ENCODE data around the gene PTPN9.
"Not testable (repeated sequence)": the region's sequence is repeated elsewhere in the genome, so short reads cannot be mapped to it uniquely, and the experiment has no call there.

The PTPN9 gene

DNA sequence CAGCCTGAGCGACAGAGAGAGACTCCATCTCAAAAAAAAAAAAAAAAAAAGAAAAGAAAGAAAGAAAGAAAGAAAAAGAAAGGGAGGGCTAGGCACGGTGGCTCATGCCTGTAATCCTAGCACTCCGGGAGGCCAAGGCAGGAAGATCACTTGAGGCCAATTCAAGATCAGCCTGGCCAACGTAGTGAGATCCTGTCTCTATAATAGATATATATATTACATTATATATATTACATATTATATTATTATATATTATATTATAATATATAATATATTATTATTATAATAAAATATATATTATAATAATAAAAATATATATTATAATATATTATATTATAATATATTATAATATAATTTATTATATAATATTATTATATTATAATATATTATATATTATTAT lies 48.9 kb downstream of the PTPN9 start:
- DNase-seq = no peak

DNA sequence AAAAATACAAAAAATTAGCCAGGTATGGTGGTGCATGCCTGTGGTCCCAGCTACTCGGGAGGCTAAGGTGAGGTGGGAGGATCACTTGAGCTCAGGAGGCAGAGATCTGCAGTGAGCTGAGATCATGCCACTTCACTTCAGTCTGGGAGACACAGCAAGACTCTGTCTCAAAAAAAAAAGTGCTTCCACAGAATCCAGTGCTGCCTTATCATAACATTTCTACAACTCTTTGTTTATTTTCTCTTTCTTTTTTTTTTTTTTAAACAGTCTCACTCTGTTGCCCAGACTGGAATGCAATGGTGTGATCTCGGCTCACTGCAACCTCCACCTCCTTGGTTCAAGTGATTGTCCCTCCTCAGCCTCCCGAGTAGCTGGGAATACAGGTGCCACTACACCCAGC lies 53.4 kb downstream of the PTPN9 start:
- DNase-seq = not testable (repeated sequence)

DNA sequence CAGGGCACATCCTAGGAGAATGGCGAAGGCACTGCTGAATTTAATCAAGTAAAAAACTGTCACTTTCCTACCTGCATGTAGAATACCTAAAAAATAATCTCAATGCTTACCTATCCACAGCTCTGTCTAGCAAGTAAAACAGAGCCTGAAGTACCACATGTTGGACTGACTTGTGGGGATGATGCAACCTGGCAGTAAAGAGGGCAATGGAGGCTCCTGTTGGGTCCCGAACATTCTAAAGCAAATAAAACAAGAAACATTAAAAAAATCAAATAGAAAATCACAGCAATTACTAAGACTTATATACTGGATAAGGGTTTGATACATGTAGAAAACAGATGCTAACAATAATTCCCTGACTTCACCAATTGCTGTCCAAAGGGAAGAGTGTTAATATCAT lies 56.1 kb downstream of the PTPN9 start:
- no peak for DNase-seq

DNA sequence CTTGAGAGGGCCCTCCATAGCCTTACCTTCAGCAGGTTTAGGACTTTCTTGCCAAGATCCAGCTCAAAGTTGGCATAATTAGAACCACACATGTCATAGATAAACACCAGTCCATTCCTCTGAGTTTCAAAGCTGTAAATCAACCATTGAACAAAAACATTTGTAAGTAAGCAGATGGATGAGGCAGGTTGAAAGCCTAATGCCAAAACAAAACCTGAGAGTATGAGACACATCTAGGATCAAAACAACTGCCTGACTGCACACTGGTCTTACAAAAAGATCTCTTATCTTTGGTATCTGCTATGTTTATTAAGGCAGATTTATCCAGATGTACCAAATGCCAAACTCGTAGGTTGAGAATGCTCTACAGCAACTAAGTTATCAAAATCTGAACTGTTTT lies 61.9 kb downstream of the PTPN9 start:
- DNase-seq = no peak

DNA sequence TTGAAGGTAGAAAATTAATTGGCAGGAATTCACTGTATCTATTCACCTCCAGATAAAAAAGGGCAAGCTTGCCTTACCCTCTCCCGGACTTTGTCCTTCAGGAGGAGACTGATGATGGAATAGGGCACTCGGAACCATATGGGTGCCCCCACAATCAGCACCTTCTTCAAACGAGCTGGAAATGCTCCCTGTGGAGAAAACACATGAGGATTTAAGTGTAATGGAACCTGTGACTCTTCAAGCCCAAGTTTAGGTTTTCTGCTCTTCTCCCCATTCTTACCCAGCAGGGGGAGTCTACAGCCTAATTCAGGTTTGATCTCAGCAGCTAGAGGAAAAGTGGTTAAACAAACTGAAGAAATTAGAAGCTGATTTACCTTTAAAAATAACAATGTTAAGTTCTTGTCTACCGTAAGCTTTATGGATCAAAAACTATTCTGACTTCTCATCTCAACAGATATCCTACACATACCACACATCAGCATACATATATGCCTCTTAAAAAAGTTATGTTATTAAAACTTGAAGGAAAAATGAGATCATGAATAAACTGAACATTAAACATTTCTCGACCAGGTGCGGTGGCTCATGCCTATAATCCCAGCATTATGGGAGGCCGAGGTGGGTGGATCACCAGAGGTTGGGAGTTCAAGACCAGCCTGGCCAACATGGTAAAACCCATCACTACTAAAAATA lies 70.1 kb downstream of the PTPN9 start:
- peak; percentile 23 for DNase-seq

DNA sequence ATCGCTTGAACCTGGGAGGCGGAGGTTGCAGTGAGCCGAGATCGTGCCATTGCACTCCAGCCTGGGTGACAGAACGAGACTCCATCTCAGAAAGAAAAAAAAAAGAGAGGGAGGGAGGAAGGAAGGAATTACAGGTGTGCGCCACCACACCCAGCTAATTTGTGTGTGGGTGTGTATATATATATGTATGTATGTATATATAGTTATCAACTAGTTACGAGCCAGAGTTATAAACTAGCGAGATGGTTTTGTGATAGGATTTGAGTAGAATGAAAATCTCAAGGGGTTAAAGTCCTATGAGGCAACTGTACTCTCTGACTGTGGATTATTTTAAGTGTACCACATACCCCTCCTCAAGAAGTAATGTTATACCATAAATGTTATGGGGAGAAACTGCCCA lies 76.8 kb downstream of the PTPN9 start:
- DNase-seq = no peak

DNA sequence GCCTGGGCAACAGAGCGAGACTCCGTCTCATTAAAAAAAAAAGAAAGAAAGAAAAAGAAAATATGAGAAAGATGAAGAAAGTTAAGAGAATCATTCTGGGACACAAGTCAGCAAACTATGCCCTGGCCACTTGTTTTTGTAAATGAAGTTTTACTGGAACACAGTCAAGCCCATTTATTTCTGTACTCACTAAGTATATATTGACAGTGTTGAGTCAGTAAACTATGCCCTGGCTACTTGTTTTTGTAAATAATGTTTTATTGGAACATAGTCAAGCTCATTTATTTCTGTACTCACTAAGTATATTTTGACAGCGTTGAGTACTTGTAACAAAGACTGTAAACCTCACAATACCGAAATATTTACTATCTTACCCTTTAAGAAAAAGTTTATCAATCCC lies 85.4 kb downstream of the PTPN9 start:
- no peak for DNase-seq

DNA sequence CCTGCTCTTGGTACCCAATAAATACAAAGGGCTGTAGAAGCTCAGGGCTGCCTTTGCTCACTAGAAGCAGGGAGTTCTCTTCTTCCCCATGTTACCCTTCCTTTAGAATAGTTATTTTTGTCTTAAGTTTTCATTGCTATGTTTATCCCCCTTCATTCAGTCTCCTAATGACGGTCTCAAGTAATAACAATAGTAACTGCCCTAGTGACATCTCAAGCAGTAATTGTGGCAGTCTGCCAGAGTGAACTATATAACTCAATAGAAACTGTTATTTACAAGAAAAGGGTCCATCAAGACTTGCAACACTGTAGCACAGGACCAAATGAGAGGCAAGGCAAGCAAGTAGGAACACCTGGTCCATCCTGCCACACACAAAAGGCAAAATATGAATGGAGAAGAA lies 95.2 kb downstream of the PTPN9 start:
- DNase-seq = no peak

DNA sequence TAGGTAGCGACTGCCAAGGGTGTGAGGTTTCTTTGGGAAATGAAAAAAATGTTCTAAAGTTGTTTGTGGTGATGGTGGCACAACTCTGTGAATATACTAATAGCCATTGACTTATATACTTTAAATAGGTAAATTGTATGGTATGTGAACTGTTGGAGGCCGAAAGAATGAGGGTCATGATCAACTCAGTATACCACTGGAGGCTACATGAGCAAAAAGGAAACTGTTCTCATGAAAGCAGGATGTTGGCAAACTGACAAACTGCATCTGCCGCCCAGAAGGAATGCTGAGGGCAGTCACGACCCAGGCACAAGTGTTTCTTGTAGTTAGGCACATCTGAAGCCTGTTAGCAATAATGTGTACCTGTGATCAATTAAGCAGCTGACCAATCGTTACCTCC lies 95.6 kb downstream of the PTPN9 start:
- not testable (repeated sequence) for DNase-seq

DNA sequence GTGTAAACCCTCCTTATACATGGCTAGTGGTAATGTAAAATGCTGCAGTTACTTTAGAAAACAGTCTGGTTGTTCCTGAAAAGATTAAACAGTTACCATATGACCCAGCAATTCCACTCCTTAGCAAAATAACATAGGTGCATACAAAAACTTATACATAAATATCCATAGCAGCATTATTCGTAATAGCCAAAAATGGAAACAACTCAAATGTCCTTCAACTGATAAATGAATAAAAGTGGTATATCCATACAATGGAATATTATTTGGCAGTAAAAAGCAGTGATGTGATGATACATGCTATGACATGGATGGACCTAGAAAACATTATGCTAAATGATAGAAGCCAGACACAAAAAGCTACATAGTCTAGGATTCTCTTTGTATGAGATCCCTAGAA lies 96.0 kb downstream of the PTPN9 start:
- DNase-seq = no peak

DNA sequence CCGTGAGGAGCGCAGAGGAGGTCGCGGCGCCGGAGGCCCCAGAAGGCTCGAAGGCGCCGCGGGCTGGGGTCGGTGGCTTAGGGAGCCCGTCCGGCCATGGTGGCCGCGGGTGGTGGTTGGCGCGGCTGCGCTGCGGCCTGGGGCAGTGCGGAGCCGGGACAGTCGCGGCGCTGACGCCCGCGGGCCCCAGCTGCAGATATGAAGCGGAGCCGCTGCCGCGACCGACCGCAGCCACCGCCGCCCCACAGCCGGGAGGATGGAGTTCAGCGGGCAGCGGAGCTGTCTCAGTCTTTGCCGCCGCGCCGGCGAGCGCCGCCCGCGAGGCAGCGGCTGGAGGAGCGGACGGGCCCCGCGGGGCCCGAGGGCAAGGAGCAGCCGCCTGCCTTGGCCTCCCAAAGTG lies 98.7 kb downstream of the PTPN9 start:
- not testable (repeated sequence) for DNase-seq

DNA sequence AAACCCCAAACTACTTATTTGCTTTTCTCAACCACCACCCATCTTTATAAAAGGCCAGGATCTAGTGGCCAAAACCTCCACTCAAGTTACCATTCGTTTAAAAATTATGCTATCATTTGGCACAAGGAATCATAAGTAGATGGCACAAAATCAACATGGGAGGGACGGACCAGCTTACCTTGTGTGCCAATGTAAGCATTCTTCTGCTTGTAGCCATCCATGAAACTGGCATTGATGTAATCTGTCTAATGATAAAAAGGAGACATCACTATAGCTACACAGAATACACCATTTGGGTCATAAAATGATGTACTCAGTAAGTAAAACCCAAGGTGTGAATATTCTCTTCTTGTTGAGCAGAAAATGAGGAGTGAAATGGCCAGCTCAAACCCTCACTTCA lies 99.4 kb downstream of the PTPN9 start:
- no peak for DNase-seq

DNA sequence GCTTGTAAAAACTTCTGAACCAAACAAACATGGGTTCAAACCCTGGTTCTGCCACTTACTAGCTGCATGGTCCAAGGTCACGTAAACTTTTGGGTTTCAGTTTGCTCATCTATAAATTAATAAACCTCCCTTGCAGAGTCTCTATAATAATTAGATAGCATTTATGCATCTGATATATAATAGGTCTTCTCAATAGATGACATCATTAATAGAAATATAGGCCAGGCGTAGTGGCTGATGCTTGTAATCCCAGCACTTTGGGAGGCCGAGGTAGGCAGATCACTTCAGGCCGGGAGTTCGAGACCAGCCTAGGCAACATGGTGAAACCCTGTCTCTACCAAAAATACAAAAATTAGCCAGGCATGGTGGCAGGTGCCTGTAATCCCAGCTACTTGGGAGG lies 102.0 kb downstream of the PTPN9 start:
- DNase-seq = not testable (repeated sequence)

DNA sequence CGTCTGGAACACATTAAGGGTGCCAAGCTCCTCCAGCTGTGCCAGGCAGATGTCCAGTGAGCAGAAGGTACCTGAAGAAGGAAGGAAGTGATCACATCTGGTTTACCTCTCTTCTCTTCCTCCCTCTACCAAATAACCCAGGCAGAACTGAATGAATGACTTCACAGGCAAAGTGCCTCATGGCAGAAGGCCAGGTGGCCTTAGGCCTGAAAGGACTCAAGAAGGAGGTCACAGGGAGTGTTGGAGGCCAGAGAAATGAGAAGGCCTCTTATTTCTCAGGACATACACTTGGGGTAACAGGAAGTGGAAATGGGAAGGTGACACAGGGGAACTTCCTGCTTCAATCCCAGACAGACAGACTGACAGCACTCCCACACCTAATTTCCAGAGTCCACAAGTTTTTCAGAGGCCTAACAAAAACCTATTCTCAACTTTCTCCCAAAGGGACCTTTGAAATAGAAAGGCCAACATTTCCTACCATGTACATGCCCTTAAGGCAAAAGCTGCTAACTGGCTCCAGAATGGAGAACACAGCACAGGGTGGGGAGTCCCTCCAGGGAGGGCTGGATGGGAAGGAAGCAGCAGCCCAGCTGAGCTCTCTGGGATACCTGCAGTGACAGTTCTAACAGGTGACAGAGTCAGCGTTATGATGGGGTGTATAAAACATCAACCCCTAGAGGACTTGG lies 110.1 kb downstream of the PTPN9 start:
- DNase-seq = no peak

DNA sequence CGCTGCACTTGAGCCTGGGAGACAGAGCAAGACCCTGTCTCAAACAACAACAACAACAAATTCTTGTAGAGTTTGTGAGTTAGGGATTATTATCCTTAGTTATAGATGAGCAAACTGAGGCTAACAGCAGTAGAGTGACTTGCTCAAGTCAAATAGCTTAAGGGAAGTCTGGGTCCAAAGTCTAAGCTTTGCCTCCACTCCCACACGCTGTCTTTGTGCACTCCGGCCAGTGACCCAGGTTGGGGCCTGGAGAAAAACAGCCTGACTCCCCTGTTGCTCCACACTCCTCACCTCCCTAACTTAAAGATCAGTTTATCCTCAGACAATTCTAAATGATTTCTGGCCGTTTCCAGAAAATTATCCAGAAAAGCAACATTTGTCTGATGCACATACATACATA lies 118.5 kb downstream of the PTPN9 start:
- DNase-seq = no peak

DNA sequence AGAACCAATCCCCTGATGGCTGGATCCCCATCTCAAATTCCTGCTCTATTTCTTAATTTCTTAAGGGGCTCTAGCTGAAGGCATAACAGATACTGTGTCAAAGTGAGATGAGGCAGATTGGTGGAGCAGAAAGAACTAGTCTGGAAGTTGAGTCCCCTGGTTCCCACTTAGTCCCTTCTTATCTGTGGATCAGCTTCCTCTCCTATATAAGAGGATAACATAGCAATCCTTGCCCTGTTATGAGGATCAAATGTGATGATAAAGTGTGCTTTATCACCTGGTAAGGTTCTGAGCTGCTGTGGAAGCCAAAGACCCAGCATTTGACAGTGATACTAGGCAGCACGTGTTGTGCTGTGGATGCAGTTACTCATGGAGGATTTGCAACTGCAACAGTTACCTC lies 119.5 kb downstream of the PTPN9 start:
- no peak for DNase-seq

DNA sequence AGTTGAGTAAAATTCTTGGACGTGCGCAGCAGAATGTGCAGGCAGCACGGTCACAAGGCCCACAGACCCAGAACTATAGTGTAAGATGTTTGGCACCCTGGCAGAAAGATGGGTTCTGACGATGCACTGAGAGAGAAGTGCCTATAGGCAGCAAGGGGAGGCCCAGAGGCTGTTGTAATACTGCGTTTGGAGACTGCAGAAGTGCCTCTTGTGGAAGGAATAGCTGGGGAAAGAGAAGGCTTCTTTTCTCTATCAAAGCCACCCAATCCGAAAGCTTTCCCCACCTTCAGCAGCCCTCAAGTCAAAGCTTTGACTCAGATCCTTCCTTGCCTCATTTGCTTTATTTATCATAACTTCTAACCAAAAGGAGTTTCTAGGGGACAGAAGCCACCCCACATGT lies 122.4 kb downstream of the PTPN9 start:
- DNase-seq = peak; percentile 19

DNA sequence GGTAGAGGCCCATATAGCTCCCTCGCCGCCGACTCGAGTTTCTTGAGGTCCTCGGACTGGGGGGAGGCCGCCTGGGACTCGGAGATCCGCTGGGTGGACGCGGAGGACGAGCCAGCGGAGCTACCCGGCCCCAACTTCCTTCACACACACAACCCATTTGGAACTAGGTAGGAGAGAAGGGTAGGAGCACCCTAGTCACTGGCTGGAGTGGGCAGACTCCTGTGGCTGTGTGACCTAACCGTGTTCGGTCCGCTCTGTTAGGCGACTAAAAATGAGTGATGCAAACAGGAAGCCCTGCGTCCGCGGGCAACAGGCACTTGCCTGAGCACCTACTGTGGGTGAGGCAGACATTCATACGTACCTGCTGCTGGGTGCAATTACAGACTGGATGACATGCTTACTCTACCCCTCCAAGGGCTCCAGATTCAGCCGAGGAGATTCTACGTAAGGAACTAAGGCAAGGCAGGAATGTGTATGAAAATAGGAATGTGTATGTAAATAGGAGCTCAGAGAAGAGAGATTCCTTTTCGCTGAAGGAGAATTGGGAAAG lies 123.1 kb downstream of the PTPN9 start:
- DNase-seq = peak; percentile 30

DNA sequence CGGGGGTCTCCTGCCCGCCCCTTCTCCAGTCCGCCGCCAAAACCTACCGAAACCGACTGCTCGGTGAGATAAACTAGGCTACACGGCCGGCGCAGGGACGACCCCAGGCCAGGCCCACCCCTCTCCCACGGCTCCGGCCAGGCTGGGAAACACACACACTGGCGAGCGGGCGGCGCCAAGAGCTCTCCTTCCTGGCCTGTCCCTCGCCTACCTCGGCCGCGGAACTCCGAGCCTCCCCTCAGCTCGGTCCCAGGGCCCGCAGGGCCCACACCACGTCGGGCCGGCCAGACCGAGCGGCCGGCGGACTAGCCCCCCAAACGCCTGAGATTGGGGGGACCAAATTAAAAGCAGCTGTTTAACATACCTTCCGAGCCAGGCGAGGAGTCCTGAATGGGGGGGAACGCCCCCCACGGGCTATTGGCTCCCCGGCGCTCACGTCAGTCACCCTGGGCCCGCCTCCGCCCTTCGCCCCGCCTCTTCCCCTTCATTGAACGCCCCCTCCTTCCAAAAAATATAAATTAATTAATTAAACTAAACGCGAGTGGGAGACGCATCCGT lies 123.6 kb downstream of the PTPN9 start:
- DNase-seq = peak; percentile 40

DNA sequence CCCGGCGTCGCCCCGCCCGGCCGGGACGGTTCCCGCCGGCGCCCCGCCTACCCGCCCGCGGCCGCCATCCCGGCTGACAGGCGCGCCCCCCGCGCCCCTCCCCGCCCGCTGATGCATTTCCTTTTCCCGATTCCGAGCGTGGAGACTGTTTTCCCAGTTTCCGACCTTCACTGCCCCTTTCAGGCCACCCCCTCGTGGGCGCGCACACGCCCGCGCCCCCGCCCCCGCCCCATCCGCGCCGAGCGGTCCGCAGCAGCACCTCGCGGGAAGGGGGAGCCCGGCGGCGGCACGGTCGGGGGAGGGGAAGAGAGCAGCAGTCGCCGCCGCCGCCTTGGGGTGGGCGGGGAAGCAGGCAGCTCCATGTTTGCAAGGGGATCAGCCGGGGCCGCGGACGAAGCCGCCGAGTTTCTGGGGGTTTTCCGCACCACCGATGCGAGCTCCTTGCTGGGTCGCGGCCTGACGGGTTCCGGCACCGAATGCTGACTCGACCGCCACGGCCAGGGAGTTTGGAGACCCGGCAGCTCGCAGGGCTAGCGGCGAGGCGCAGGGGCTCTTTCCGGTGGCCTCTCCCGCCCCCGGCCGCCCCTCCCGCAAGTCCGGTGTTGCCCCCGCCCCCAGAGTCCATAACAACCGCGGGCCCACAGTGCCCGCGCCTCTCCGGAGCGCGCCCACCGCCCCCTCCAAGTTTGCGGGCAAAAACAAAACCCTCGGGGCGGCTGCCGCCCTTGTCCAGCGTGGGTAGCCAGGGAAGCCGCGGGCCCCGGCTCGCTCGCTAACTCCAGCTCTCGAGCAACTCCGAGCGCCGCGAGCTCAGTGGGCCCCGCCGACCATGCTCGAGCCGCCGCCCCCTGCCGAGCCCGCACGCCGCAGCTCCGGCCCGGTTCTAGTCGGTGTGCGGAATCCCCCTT lies 124.4 kb downstream of the PTPN9 start:
- DNase-seq = no peak

DNA sequence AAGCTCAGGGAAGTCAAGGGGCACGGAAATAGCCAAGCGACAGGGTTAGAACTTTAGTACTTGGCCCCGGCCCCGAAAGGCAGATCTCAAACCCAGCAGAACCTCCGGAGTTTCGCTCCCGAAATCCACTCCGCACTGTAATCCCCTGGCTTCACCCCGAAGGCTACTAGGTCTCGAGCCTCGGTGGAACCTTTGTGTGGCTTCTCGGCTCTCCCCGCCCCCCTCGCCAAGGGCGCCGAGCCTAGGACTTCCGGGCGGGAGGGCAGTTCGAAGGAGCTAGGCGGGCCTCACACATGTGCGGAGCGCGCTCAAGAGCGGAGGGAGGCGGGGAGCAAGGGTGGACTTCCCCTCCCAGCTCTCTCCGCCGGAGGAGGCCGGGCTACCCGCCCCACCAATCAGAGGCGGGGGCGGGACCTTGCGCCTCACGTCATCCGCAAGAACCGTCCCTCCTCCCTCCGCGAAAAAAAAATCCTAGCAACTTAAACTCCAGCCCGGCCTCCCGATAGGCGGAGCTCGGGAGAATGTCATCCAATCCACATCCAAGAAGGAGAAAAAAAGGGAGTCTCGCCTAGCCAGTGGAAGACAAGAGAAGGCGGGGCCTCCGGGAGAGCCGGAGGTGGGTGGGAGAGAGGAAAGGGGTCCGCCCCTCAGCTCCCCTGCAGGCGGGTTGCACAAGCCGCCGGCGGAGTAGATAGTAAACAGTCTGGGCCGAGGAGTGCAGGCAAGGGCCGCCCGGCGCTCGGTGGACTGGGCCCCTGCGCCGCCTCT lies 125.2 kb downstream of the PTPN9 start:
- peak; percentile 99 for DNase-seq

All from GF-D8 (cell line).